Prostate gland (tissue), 2 donors: ENCODE measurements around the gene GPR158. TPM values are rescaled to one million over a fixed set of nuclear protein-coding genes. Genes with fewer than 3 reads are reported as not detected.

Experiments
- DNase-seq: peaks from one replicate; pipeline ENCODE4 v3.0.0-alpha.2; 2019; ENCODE audit warnings: low spot score
- H3K27ac ChIP-seq, 2 donors: fragments of 200-600 bp; sonication (generic); 2 replicates each; pipeline ENCODE4 v1.5.1; 2017 to 2019
- H3K27me3 ChIP-seq: fragments of 200-600 bp; sonication (generic); replicated peaks from 2 replicates; pipeline ENCODE4 v1.5.1; 2019; ENCODE audit not compliant: insufficient read depth
- H3K36me3 ChIP-seq, 2 donors: fragments of 200-600 bp; sonication (generic); 1 replicate in 1 of 2; 2 replicates in 1 of 2; pipeline versions ENCODE4 v1.5.1 to v1.8.1; 2017 to 2019
- H3K4me1 ChIP-seq: fragments of 200-600 bp; sonication (generic); replicated peaks from 2 replicates; pipeline ENCODE4 v1.5.1; 2019
- H3K4me3 ChIP-seq, 2 donors: fragments of 200-600 bp; sonication (generic); 2 replicates each; pipeline ENCODE4 v1.5.1; 2017 to 2019
- H3K9me3 ChIP-seq: fragments of 200-600 bp; sonication (generic); 2 replicates; pipeline ENCODE4 v1.5.1; 2017
- POLR2A ChIP-seq: fragments of 450-650 bp; IDR thresholded peaks from one replicate; pipeline ENCODE4 v1.6.1; 2016; ENCODE audit warnings: antibody characterized with exemption, mild to moderate bottlenecking
- POLR2AphosphoS5 ChIP-seq: sonication (generic); formaldehyde crosslinking; IDR thresholded peaks from one replicate; pipeline ENCODE4 v1.6.1; 2017; ENCODE audit warnings: antibody characterized with exemption
- WGBS: methylation state at CpG from one replicate; pipeline ENCODE4 v1.1.5; 2018; 5-methylcytosine and 5-hydroxymethylcytosine counted together
- intact Hi-C: fragments of 100-400 bp; cut with DNase I; formaldehyde crosslinking; loops from one replicate; pipeline ENCODE4 v1.14.2; 2022
- total RNA-seq, 2 donors: library from RNA; depleted of rRNA; stranded (reverse); fragments of >200 nt; gene quantifications; one replicate each; pipeline ENCODE4 v1.1.0, GENCODE V29; 2016
- TF ChIP-seq, protein P1 (sequence below), 4 experiments: fragments of 200-600 bp in 2 of 4; fragments of 450-650 bp in 2 of 4; sonication (generic) in 2 of 4; IDR thresholded peaks; 1 replicate in 3 of 4; 2 replicates in 1 of 4; pipeline ENCODE4 v1.5.1; 2016 to 2019; ENCODE audit warnings: antibody characterized with exemption in 4 of 4, mild to moderate bottlenecking in 2 of 4, moderate library complexity in 2 of 4

Gene GPR158
- total RNA-seq, 2 donors from 2014 or later: 0.36 to 1.5 TPM

GRCh38 chr10:25631471-25631870, 456.7 kb downstream of the GPR158 start:
- Histone ChIP-seq H3K4me3 (no peak overlapping the region), H3K4me1 (no peaks in the 10 kb centered on the region), H3K27ac (no peak overlapping the region), H3K36me3 (no peaks in the 10 kb centered on the region), H3K9me3 (no peaks in the 10 kb centered on the region), H3K27me3 (no peaks in the 10 kb centered on the region)
- intact Hi-C loops: no loop called here
- TF ChIP-seq POLR2A (no peak), POLR2AphosphoS5 (no peak)
- WGBS: 85% methylated on average over 4 of the region's 4 CpGs
- no peak for DNase-seq

GRCh38 chr10:25632802-25633201, 458.0 kb downstream of the GPR158 start:
- H3K4me1 ChIP-seq: no peaks in the 10 kb centered on the region
- H3K4me3 ChIP-seq: no peak overlapping the region
- intact Hi-C loops: no loop called here
- TF ChIP-seq, protein P1, sequence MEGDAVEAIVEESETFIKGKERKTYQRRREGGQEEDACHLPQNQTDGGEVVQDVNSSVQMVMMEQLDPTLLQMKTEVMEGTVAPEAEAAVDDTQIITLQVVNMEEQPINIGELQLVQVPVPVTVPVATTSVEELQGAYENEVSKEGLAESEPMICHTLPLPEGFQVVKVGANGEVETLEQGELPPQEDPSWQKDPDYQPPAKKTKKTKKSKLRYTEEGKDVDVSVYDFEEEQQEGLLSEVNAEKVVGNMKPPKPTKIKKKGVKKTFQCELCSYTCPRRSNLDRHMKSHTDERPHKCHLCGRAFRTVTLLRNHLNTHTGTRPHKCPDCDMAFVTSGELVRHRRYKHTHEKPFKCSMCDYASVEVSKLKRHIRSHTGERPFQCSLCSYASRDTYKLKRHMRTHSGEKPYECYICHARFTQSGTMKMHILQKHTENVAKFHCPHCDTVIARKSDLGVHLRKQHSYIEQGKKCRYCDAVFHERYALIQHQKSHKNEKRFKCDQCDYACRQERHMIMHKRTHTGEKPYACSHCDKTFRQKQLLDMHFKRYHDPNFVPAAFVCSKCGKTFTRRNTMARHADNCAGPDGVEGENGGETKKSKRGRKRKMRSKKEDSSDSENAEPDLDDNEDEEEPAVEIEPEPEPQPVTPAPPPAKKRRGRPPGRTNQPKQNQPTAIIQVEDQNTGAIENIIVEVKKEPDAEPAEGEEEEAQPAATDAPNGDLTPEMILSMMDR (IDR thresholded peaks at IDR 0.05): no peak
- TF ChIP-seq POLR2AphosphoS5: no peak
- TF ChIP-seq POLR2A: no peak
- no peaks in the 10 kb centered on the region for H3K36me3 ChIP-seq
- 93% methylated on average over 5 of the region's 5 CpGs for WGBS
- H3K27ac ChIP-seq: no peak overlapping the region
- no peaks in the 10 kb centered on the region for H3K9me3 ChIP-seq
- no peak for DNase-seq
- H3K27me3 ChIP-seq: no peaks in the 10 kb centered on the region

DNA sequence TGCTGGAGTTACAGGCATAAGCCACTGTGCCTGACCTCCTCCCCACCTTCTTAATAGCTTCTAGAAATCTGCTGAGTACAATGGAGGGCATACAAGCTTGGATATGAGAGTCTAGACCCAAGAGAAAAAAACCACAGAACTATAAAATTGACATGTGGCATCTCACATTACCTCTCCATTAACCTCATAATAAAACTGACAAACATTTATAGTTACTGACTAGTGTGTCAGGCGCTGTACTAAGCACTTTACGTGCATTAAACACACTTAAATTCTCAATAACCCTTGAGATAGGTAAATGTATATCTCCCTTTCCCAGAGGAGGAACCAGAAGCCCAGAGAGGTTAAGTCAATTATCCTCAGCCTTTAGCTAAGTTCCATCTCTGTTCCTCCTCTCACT, 458.7 kb downstream of the GPR158 start:
- TF ChIP-seq POLR2A (no peak), POLR2AphosphoS5 (no peak)
- TF ChIP-seq, protein P1 (IDR thresholded peaks at IDR 0.05): no peak
- Histone ChIP-seq H3K9me3 (no peaks in the 10 kb centered on the region), H3K27me3 (no peaks in the 10 kb centered on the region), H3K27ac (no peak overlapping the region), H3K4me1 (no peaks in the 10 kb centered on the region), H3K4me3 (no peak overlapping the region), H3K36me3 (no peaks in the 10 kb centered on the region)
- DNase-seq: no peak
- WGBS: 38% methylated on average over 2 of the region's 2 CpGs
- intact Hi-C loops: no loop called here

- no peaks in the 10 kb centered on the region for H3K9me3 ChIP-seq
- DNase-seq: no peak
- H3K27ac ChIP-seq: no peak overlapping the region
- WGBS: 93% methylated on average over 2 of the region's 2 CpGs
- H3K36me3 ChIP-seq: no peaks in the 10 kb centered on the region
- H3K4me3 ChIP-seq: no peak overlapping the region
- no peaks in the 10 kb centered on the region for H3K27me3 ChIP-seq
- TF ChIP-seq POLR2A (no peak), POLR2AphosphoS5 (no peak)
- TF ChIP-seq, protein P1 (IDR thresholded peaks at IDR 0.05): no peak
- no peaks in the 10 kb centered on the region for H3K4me1 ChIP-seq
- intact Hi-C loops: no loop called here
These were observed 464.8 kb downstream of the GPR158 start for GRCh38 chr10:25639646-25640045.

DNA sequence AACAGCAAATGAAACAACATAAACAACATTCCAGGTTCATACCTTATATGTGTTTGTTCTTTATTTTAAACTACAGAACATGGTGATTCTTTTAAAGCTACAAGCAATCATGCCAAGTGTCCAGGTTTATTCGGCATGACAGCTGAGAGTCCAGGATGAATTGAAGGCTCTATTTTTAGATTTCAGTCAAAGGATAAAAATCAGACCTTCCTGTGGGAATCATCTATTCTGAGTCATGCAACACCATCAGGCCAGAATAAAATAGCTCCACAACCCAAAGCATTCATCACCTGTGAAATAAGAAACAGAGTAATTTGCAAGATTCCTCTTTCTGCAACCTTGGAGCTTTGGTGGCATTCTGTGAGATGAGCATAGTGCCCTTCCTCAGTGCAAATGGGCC, 466.8 kb downstream of the GPR158 start:
- H3K9me3 ChIP-seq: no peaks in the 10 kb centered on the region
- no peak overlapping the region for H3K27ac ChIP-seq
- TF ChIP-seq POLR2AphosphoS5 (no peak), POLR2A (no peak)
- TF ChIP-seq, protein P1 (IDR thresholded peaks at IDR 0.05): no peak
- no peaks in the 10 kb centered on the region for H3K36me3 ChIP-seq
- 84% methylated on average over 1 of the region's 1 CpG for WGBS
- no peak for DNase-seq
- intact Hi-C loops: no loop called here
- no peaks in the 10 kb centered on the region for H3K27me3 ChIP-seq
- H3K4me1 ChIP-seq: no peaks in the 10 kb centered on the region
- H3K4me3 ChIP-seq: no peak overlapping the region
